Kidney (tissue), 14 donors: ENCODE results near the gene STIM1. TPM values are rescaled to one million over a fixed set of nuclear protein-coding genes. Genes with fewer than 3 reads are reported as not detected.

Source experiments
- DNase-seq, 5 donors: peaks; one replicate each; pipeline ENCODE4 v3.0.0-alpha.2; 2013 to 2020
- FAIRE-seq: peaks from 2 replicates; lab custom pipeline; 2012; peaks lifted over from hg19 to GRCh38; lab: Jason Lieb, UNC
- H3K27ac ChIP-seq, 2 donors: one replicate each; pipeline ENCODE4 v1.7.0; 2013; ENCODE audit warnings: low read depth in 2 of 2, low read length in 2 of 2, inconsistent platforms in 1 of 2
- H3K27me3 ChIP-seq: one replicate; pipeline ENCODE4 v1.7.1; 2013; ENCODE audit warnings: low read length, inconsistent platforms; ENCODE audit not compliant: control insufficient read depth, insufficient read depth
- H3K36me3 ChIP-seq, 3 donors: one replicate each; pipeline versions ENCODE4 v1.7.0 to v1.7.1; 2013; ENCODE audit warnings: low read length in 3 of 3, control low read depth in 1 of 3, inconsistent platforms in 1 of 3; ENCODE audit not compliant: insufficient read depth in 3 of 3, control insufficient read depth in 2 of 3
- H3K4me1 ChIP-seq, 3 donors: one replicate each; pipeline versions ENCODE4 v1.7.0 to v1.7.1; 2013; ENCODE audit warnings: low read length in 3 of 3, inconsistent platforms in 1 of 3, low read depth in 1 of 3; ENCODE audit not compliant: control insufficient read depth in 2 of 3, insufficient read depth in 2 of 3
- H3K4me3 ChIP-seq, 3 donors: one replicate each; pipeline versions ENCODE4 v1.7.0 to v1.8.1; 2013; ENCODE audit warnings: low read length in 3 of 3, control low read depth in 1 of 3, inconsistent platforms in 1 of 3
- H3K9ac ChIP-seq, 3 donors: one replicate each; pipeline versions ENCODE4 v1.7.0 to v1.7.1; 2013; ENCODE audit warnings: low read length in 3 of 3, control low read depth in 1 of 3, inconsistent platforms in 1 of 3
- H3K9me3 ChIP-seq, 3 donors: one replicate each; pipeline versions ENCODE4 v1.7.0 to v1.7.1; 2013; ENCODE audit warnings: low read length in 3 of 3, control low read depth in 1 of 3, inconsistent platforms in 1 of 3; ENCODE audit not compliant: control insufficient read depth in 2 of 3, insufficient read depth in 1 of 3
- CTCF ChIP-seq: IDR thresholded peaks from 3 replicates; pipeline ENCODE4 v1.5.1; 2012; ENCODE audit warnings: mild to moderate bottlenecking, moderate library complexity, borderline replicate concordance; ENCODE audit not compliant: insufficient read depth; ENCODE audit errors: extremely low read depth
- intact Hi-C: fragments of 100-400 bp; cut with DNase I; formaldehyde crosslinking; loops from one replicate; pipeline ENCODE4 v1.11.1; 2022
- polyA plus RNA-seq: library from polyadenylated mRNA; stranded (reverse); fragments of 350-450 nt; fragmentation: Illumina TruSeq; extraction: RNeasy Lipid Tissue Mini Kit (QIAGEN cat#74804); gene quantifications from one replicate; pipeline ENCODE4 v1.2.3, GENCODE V29; 2014; ENCODE audit warnings: low read depth, low replicate concordance; ENCODE audit not compliant: insufficient read depth
- total RNA-seq: library from RNA; stranded (reverse); fragmentation: NEBNext Ultra II Directional; extraction: Animal tissue kit (Norgen Biotek cat#: 25700); gene quantifications from one replicate; pipeline ENCODE4 v1.2.1, GENCODE V29; 2021
- donor health status: control.
- donor health status: control.
- donor health status: control.
- donor health status: control.
- donor health status: control.
- donor health status: DM: yes; HTN: yes; CAD: no.
- donor health status: Normal renal cell carcinoma (clear cell type).

The STIM1 gene
- total and polyA plus RNA-seq, 2 donors from 2014 or later, result 15.7 to 68.0 TPM

- H3K36me3 ChIP-seq, result no peaks in the 10 kb centered on the region
- no peaks in the 10 kb centered on the region for H3K9me3 ChIP-seq
- peak in 4 of 5 donors; percentile 63 to 91 (median 79) for DNase-seq
- no peak overlapping the region for H3K4me3 ChIP-seq
- FAIRE-seq, result peak; percentile 92
- TF ChIP-seq CTCF, result peak; percentile 91
- no peak overlapping the region for H3K9ac ChIP-seq
- no peaks in the 10 kb centered on the region for H3K4me1 ChIP-seq
- no peak overlapping the region for H3K27ac ChIP-seq
- H3K27me3 ChIP-seq, result no peaks in the 10 kb centered on the region
- intact Hi-C loops, result loop anchor here (5.0 kb wide), 1 partner anchor 220 kb away; no protein-coding TSS in a partner anchor
Observed at GRCh38 chr11:4072668-4073285, 217.3 kb downstream of the STIM1 start.

GRCh38 chr11:4074266-4074665 lies 218.8 kb downstream of the STIM1 start:
- Histone ChIP-seq H3K4me3 (no peak overlapping the region), H3K27me3 (no peaks in the 10 kb centered on the region), H3K27ac (no peak overlapping the region), H3K9ac (no peak overlapping the region), H3K4me1 (no peaks in the 10 kb centered on the region), H3K9me3 (no peaks in the 10 kb centered on the region), H3K36me3 (no peaks in the 10 kb centered on the region)
- DNase-seq, result no peak
- FAIRE-seq, result no peak
- no peak for TF ChIP-seq CTCF
- intact Hi-C loops, result loop anchor here (5.0 kb wide), 1 partner anchor 222 kb away; no protein-coding TSS in a partner anchor

GRCh38 chr11:4076774-4077173 lies 221.3 kb downstream of the STIM1 start:
- intact Hi-C loops, result no loop called here
- FAIRE-seq, result no peak

More at GRCh38 chr11:4076774-4077173, 221.3 kb downstream of the STIM1 start:
- Histone ChIP-seq H3K27ac (no peak overlapping the region), H3K9ac (no peak overlapping the region), H3K36me3 (peaks cover 0 to 5% (median 0%) of the 10 kb centered on the region in 3 donors), H3K4me1 (no peaks in the 10 kb centered on the region), H3K4me3 (no peak overlapping the region), H3K27me3 (no peaks in the 10 kb centered on the region), H3K9me3 (no peaks in the 10 kb centered on the region)
- DNase-seq, result no peak
- TF ChIP-seq CTCF, result no peak
